Right ventricle myocardium superior (tissue), 1 donor: ENCODE data around the gene PPM1D. TPM values are rescaled to one million over a fixed set of nuclear protein-coding genes. Genes with fewer than 3 reads are reported as not detected.
"Not testable (repeated sequence)": the region's sequence is repeated elsewhere in the genome, so short reads cannot be mapped to it uniquely, and the experiment has no call there.

Source experiments
- ATAC-seq: fragments of 200-7000 bp; cut with Tn5 transposase; one replicate; pipeline ENCODE4 v1.9.1; 2020; ENCODE audit warnings: mild to moderate bottlenecking; ENCODE audit not compliant: poor library complexity
- DNase-seq: peaks from one replicate; pipeline ENCODE4 v3.0.0-alpha.2; 2020
- intact Hi-C: fragments of 100-400 bp; cut with DNase I; formaldehyde crosslinking; loops from one replicate; pipeline ENCODE4 v1.11.2; 2022
- total RNA-seq: library from RNA; stranded (reverse); fragmentation: NEBNext Ultra II Directional; extraction: Animal tissue kit (Norgen Biotek cat#: 25700); gene quantifications from one replicate; pipeline ENCODE4 v1.2.1, GENCODE V29; 2021
- donor health status: DM: no; HTN: yes; CAD: no; lungs with severe emphysema.

Gene PPM1D
- total RNA-seq, 1 donor from 2014 or later = 7.8 TPM

- intact Hi-C loops = no loop called here
- no peak for ATAC-seq
- DNase-seq = no peak
Measured at GRCh38 chr17:60645918-60646523, 46.0 kb downstream of the PPM1D start.

- intact Hi-C loops = no loop called here
- ATAC-seq (no peak), DNase-seq (no peak)
Measured at GRCh38 chr17:60646701-60647100, 46.7 kb downstream of the PPM1D start.

GRCh38 chr17:60647705-60648104, 47.7 kb downstream of the PPM1D start:
- ATAC-seq = no peak
- DNase-seq = no peak
- intact Hi-C loops = no loop called here

GRCh38 chr17:60652454-60653247, 52.7 kb downstream of the PPM1D start:
- intact Hi-C loops = no loop called here
- ATAC-seq (no peak), DNase-seq (no peak)

- intact Hi-C loops = no loop called here
- DNase-seq (no peak), ATAC-seq (no peak)
Measured at GRCh38 chr17:60653569-60653968, 53.6 kb downstream of the PPM1D start.

- ATAC-seq = no peak
- intact Hi-C loops = no loop called here
- DNase-seq = no peak
Measured at GRCh38 chr17:60656499-60656898, 56.5 kb downstream of the PPM1D start.

GRCh38 chr17:60659156-60659555, 59.2 kb downstream of the PPM1D start:
- ATAC-seq (no peak), DNase-seq (no peak)
- intact Hi-C loops = no loop called here

GRCh38 chr17:60661489-60661888, 61.5 kb downstream of the PPM1D start:
- intact Hi-C loops = no loop called here
- ATAC-seq = no peak
- DNase-seq = no peak

GRCh38 chr17:60664022-60664421, 64.0 kb downstream of the PPM1D start:
- ATAC-seq = no peak
- intact Hi-C loops = no loop called here
- no peak for DNase-seq

GRCh38 chr17:60665602-60666001, 65.6 kb downstream of the PPM1D start:
- no peak for DNase-seq
- intact Hi-C loops = no loop called here
- ATAC-seq = no peak

- ATAC-seq, DNase-seq, intact Hi-C loops: not testable (repeated sequence)
Measured at GRCh38 chr17:60668741-60669140, 68.7 kb downstream of the PPM1D start.

- no peak for DNase-seq
- intact Hi-C loops = no loop called here
- ATAC-seq = no peak
Measured at GRCh38 chr17:60671482-60671881, 71.5 kb downstream of the PPM1D start.

- DNase-seq, intact Hi-C loops, ATAC-seq: not testable (repeated sequence)
Measured at GRCh38 chr17:60674637-60675036, 74.6 kb downstream of the PPM1D start.

- DNase-seq = no peak
- no peak for ATAC-seq
- intact Hi-C loops = no loop called here
Measured at GRCh38 chr17:60675997-60676396, 76.0 kb downstream of the PPM1D start.

- intact Hi-C loops = no loop called here
Measured at GRCh38 chr17:60676758-60677307, 76.8 kb downstream of the PPM1D start.

GRCh38 chr17:60677308-60678117, 77.5 kb downstream of the PPM1D start, which contains the start of gene BCAS3:
TSS of gene BCAS3 (plus strand) at chr17:60677851.
- DNase-seq (peak; percentile 98), ATAC-seq (peak; percentile 98)
- intact Hi-C loops = no loop called here

More at GRCh38 chr17:60676758-60677307, 76.8 kb downstream of the PPM1D start:
- no peak for ATAC-seq
- no peak for DNase-seq

GRCh38 chr17:60678118-60678444, 78.1 kb downstream of the PPM1D start:
- ATAC-seq (no peak), DNase-seq (no peak)
- intact Hi-C loops = no loop called here

GRCh38 chr17:60679287-60679686, 79.3 kb downstream of the PPM1D start:
- intact Hi-C loops = no loop called here
- DNase-seq = no peak
- ATAC-seq = no peak

- DNase-seq = no peak
- no peak for ATAC-seq
- intact Hi-C loops = no loop called here
Measured at GRCh38 chr17:60680754-60681153, 80.8 kb downstream of the PPM1D start.
